H1 (cell line): ENCODE results near the gene OR5M10. TPM values are rescaled to one million over a fixed set of nuclear protein-coding genes. Genes with fewer than 3 reads are reported as not detected.

Source experiments
- CHD7 ChIP-seq: fragments of 300-600 bp; sonication (generic); IDR thresholded peaks from 2 replicates; pipeline ENCODE4 v1.7.1; 2012; ENCODE audit warnings: low read length, moderate library complexity, mild to moderate bottlenecking, inconsistent platforms; ENCODE audit not compliant: insufficient replicate concordance
- JUN ChIP-seq: IDR thresholded peaks from 2 replicates; pipeline ENCODE4 v1.6.1; 2011; ENCODE audit warnings: low read depth, mild to moderate bottlenecking, improper control_type of control experiment, low read length
- MAFK ChIP-seq: IDR thresholded peaks from 2 replicates; pipeline ENCODE4 v1.6.1; 2012; ENCODE audit warnings: low read depth, mild to moderate bottlenecking, improper control_type of control experiment, low read length
- NRF1 ChIP-seq: IDR thresholded peaks from 2 replicates; pipeline ENCODE4 v1.6.1; 2011; ENCODE audit warnings: mild to moderate bottlenecking, low read depth, low read length, improper control_type of control experiment
- POLR2AphosphoS5 ChIP-seq: IDR thresholded peaks from 2 replicates; pipeline ENCODE4 v1.6.1; 2011; ENCODE audit warnings: low read depth, low read length
- RNF2 ChIP-seq: fragments of 200-900, 300-1000 bp; sonication (generic); IDR thresholded peaks from 2 replicates; pipeline ENCODE4 v1.7.1; 2016; ENCODE audit warnings: borderline replicate concordance, low read depth, mild to moderate bottlenecking, antibody characterized with exemption, low read length; ENCODE audit not compliant: poor library complexity, severe bottlenecking; ENCODE audit errors: missing control alignments
- SIRT6 ChIP-seq: IDR thresholded peaks from one replicate; pipeline ENCODE4 v1.7.1; 2012; ENCODE audit warnings: low read length, inconsistent platforms
- SP2 ChIP-seq: IDR thresholded peaks from 2 replicates; pipeline ENCODE4 v1.6.1; 2012; ENCODE audit warnings: mild to moderate bottlenecking, low read length, inconsistent platforms
- TAF7 ChIP-seq: optimal IDR thresholded peaks from 2 replicates; pipeline ENCODE3; 2011; ENCODE audit warnings: low read depth, mild to moderate bottlenecking, inconsistent platforms, low read length, moderate library complexity, borderline replicate concordance
- USF2 ChIP-seq: IDR thresholded peaks from 2 replicates; pipeline ENCODE4 v1.6.1; 2011; ENCODE audit warnings: low read length, improper control_type of control experiment
- polyA plus RNA-seq, 7 experiments: library from polyadenylated mRNA; depleted of rRNA in 3 of 7; stranded (reverse) in 5 of 7; unstranded in 2 of 7; fragments of >200 nt in 5 of 7; fragments of 200-250 nt in 2 of 7; gene quantifications; 1 replicate in 5 of 7; 2 replicates in 1 of 7; 4 replicates in 1 of 7; pipeline versions ENCODE4 v1.2.1 to v1.2.3, GENCODE V29; 2011 to 2013; ENCODE audit warnings: missing spikeins in 2 of 7, mixed read lengths in 2 of 7
- total RNA-seq: library from RNA; stranded (reverse); fragmentation: NEBNext Ultra II Directional; extraction: Animal tissue kit (Norgen Biotek cat#: 25700); gene quantifications from 2 replicates; pipeline ENCODE4 v1.2.1, GENCODE V29; 2021

The OR5M10 gene
- total and polyA plus RNA-seq, 2 of the 8 experiments (the other 6 are each of a cell fraction or from before 2014, with no cell fraction given), result not detected

GRCh38 chr11:56533054-56533740 is 44.3 kb downstream of the OR5M10 start (continued):
- TF ChIP-seq CHD7, result no peak
- no peak for TF ChIP-seq MAFK
- TF ChIP-seq TAF7, result no peak
- no peak for TF ChIP-seq NRF1
- no peak for TF ChIP-seq SP2
- no peak for TF ChIP-seq JUN
- TF ChIP-seq SIRT6, result no peak
- TF ChIP-seq POLR2AphosphoS5, result no peak
- TF ChIP-seq RNF2, result no peak
- TF ChIP-seq USF2, result no peak
